ENCODE results near the gene SULT1A1.
"Not testable (repeated sequence)": the region's sequence is repeated elsewhere in the genome, so short reads cannot be mapped to it uniquely, and the experiment has no call there.

SULT1A1 gene

DNA sequence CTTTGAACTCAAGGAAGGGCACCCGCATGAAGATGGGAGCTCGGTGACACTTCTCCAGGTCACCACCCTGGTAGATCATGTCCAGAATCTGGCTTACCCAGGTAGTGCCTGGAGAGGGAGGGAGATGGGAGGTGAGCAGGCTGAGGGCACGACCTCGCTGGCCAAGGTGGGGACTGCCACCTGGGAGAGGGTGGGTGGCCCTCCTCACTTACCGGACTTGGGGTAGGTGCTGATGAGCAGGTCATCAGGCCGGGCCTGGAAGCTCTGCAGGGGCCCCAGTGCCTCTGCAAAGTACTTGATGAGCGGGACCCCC lies 1.4 kb downstream of the SULT1A1 start:
- DNase-seq: not testable (repeated sequence)

DNA sequence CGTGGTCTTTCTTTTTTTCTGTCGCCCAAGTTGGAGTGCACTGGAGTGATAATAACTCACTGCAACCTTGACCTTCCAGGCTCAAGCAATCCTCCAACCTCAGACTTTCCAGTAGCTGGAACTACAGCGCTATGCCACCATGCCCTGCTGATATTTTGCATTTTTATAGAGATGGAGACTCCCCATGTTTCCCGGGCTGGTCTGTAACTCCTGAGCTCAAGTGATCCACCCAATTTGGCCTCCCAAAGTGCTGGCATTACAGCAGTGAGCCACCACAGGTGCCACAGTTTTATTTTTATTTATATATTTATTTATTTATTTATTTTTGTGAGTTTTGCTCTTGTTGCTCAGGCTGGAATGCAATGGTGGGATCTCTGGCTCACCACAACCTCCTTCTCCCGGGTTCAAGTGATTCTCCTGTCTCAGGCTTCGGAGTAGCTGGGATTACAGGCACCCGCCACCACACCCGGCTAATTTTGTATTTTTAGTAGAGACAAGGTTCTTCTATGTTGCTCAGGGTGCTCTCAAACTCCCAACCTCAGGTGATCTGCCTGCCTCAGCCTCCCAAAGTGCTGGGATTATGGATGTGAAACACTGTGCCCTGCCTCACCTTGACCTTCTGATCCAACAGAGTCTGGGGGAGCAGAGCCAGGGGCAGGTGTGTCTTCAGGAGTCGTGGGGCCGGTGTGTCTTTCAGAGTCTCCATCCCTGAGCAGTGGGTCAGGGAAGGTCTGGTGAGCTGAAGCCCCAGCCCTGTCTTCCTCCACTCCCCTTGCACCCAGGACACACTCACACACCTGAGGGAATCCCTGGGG lies 2.0 kb downstream of the SULT1A1 start:
- not testable (repeated sequence) for DNase-seq

DNA sequence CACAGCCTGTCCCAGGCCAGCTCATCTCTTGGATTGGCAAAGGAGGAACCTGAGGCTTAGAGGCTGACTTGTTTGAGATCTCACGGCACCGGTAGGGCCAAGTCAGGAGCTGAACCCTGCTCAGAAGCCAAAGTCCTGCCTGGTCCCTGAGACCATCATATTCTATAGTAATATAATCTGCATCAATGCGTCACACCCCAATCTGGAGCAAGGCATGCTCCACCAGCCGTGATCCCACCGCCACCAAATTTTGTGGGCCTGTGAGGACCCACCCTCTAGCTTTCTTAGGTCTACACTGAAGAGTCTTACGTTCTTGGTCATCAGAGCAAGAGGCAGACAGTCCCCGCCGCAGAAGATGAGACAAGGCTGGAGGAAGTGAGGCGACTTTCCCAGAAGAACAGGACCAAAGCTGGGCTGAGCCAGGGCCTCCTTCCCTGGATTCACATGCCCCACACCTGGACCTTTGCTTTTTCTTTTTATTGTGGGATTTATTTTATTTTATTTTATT lies 2.7 kb downstream of the SULT1A1 start:
- no peak for DNase-seq

DNA sequence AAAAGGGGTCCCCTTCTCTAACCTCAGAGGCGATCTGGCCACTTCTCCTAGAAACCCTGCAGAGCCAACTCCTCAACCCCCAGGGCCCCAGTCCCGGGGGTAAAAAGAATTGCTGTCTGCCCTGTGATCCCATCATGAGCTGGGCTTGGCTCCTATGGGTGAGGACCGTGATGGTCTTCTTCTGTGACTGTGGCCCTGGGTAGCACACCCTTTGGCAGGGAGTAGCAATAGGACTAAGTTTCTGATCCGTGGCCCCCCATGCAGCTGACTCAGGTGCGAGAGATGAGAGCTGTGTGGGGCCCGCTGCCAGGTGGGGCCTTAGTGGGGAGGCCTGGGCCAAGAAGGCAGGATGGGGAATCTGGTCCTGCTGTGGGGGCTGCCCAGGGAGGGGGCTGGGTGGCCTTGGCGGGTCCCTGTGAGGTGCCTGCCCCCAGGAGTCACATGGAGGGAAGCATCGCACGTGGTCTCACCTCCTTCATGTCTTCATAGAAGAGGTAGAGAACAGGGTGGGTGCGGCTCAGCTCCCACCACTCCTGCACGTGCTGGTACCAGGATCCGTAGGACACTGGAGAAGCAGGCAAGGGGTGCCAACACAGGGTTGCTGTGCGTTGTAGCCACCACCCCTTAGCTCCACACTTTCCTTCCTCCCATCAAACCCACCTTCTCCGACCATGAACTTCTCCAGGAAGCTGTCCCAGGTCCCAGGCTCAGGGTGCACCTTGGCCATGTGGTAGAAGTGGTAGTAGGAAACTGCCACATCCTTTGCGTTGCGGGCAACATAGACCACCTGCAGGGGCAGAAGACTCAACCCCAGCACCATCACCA lies 3.3 kb downstream of the SULT1A1 start:
- DNase-seq: no peak

DNA sequence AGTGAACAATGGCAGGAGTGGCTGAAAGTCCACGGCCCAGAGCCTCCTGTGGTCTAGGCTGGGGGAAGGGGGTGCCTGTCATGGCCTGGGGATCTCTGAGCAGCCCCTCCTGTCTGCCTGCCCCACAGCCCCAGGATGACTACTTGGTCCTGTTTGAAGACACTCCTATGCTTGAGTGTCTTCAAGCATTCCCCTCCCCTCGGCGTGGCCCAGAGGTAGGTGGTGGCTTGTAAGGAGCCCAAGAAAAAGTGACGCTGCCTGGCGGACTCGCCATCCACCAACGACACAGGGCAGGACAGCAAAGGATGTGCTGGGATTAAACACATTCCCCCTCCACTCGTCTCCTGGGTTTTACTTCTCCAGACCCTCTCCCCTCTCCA lies 5.7 kb downstream of the SULT1A1 start:
- no peak for DNase-seq

DNA sequence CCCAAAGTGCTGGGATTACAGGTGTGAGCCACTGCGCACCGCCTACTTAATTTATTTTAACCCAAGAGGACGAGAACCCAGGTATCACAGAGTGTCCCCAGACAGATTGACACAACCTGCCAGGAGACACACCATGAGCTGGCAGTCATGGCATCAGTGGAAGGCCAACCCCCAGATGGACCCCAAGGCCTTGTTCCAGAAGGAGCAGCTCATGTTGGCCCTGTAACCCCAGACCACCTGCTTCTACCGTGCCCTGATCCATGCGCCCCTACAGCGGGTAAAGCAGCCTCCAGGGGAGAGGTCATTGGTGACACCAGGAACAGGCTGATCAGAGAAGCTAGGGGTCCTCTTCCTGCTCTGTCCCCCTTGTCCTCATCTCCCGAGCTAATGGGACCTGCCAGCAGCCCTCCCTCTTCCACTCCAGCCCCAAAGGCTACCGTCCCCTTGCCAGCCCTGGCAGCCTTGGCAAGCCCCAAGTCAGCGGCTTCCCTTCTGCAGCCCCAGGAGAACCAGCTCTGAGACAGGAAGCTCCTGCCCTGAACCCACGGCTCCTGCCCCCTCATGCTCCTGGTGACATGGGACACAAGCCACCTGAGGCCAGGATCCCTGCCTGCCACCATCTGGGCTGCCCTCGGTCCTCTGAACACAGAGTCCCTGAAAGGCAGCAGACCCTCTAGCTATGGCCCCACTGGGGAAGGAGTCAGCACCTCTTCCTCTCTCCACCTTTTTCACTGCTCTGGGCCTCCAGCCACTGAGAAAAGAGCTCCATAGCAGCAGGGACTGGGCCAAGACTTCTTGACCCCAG lies 6.3 kb downstream of the SULT1A1 start:
- no peak for DNase-seq

DNA sequence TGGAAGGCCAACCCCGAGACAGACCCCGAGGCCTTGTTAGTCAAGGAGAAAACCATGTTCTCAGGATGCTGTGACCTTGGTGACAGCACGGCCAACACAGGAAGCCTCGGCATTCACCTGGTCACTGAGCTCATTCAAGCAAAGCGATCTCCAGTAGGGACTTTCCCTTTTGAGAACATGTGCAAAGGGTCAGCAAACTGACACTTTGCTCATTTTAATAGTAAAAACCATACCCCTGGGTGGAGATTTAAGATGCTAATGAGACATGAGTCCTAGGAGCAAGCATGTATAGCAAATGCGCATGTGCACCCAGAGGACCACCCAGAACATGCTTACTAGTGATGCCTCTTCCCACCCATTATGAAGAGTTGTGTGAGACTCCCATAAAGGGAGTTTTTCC lies 7.3 kb downstream of the SULT1A1 start:
- DNase-seq: no peak

DNA sequence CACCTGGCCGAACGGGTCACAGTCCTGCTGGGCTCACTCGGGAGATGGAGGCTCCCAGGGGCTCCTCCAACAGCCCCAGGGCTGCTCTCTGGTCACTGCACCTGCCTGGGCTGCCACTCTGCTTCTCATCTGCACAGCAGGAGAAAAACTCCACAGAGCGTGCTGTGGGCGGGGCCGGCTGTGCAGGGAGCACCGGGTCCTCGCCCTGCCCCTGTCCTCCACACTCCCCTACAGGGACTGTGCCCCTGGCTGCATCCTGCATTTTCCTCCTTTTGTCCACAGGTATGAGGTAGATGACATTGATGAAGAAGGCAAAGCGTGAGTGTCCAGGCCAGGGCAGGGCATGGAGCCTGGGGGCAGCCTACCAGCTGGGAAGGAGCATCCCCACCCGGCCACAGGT lies 7.8 kb downstream of the SULT1A1 start:
- not testable (repeated sequence) for DNase-seq

DNA sequence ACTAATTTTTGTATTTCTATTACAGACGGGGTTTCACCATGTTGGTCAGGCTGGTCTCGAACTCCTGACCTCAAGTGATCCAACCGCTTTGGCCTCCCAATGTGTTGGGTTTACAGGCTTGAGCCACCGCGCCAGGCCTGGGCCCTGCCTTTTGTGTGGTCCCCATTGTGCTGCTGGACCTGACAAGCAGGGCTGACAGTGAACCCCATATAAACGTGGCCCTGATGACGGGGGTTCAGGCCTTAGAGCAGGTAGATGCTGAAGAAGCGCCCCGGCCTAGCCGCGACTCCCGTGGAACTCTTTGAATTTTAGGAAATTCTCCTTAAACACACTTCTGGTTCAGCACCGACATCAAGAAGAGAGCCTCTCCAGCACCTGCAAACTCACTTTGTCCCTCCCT lies 8.3 kb downstream of the SULT1A1 start:
- DNase-seq: not testable (repeated sequence)

DNA sequence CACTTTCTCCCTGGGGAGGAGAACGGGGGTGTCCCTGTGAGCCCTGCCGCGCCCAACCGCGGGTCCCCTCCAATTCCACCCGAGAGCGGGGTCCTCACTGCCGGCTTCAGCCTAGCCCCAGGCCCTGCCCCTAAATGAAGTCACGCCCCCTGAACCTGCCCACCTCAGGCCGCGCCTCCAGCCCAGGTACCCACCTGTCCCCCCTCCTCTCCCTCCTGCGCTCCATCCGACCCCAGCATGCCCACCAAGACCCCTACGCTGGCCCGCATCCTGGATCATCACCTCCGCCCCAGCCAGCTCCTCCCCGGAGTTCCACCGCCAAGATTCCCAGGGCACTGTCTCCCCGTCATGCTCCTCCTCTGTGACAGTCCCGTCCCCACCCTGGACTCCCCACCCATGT lies 8.9 kb downstream of the SULT1A1 start:
- not testable (repeated sequence) for DNase-seq

DNA sequence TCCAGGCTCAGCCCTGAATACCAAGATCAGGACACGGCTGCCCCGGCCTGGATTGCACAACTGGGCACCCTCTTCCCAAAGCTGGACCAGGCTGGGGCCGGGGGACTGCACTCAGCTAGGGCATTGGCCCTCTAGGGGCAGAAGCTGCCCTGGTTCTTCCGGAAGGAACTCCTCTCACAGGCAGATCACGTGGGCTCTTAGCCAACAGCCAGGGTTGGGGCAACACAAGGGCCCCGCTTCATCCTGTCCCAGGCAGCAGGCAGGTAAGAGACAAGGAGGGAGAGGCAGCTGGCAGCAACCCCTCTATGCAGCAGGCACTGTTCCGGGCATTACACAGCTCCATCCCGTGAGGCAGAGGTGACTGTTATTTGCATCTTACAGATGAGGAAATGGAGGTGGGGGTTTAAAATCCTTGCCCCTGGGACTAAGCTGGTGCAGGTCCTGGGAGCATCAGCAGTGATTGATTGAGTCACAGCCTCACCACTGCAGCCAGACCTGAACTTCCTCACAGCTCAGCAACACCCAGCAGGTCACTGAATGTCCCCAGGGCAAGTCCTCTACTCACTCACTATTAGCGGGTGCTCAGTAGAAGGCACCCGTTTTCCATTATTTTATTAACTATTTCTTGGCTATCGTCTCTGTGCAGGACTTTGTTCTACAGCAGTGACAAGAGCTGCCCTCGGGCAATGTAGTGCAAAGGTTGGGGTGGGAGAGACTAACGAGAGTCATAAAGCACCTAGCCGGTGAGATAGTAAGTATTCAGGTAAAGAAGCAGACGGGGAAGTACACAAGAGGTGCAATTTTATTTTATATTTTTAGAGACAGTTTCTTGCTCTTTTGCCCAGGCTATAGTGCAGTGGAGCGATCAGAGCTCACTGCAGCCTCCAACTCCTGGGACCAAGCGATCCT lies 10.2 kb downstream of the SULT1A1 start:
- not testable (repeated sequence) for DNase-seq

DNA sequence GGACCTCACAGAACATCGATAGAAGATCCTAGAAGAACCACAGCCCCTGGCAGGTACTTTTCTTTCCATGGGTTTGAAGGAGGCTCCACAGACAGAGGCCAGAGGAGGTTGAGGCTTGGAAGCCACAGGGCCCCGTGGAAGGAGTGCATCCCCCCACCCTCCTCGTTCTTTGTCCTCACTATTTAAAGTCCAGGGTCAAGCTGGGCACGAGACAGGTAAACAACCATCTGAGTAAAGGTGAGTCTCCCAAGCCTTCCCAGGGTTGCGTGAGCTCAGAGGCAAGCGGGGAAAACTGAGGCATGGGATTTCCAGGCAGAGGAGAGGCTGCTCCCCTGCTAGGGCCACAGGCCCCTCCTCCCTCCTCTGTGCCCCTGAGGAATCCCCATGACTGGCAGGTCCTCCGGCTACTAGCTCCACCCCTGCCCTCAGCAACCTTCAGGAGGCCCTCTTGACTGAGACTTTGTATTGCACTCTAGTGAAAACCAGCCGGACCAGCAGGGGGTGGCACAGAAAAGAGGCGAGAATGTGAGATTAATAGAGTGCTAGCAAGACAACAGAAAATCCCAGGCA lies 12.1 kb downstream of the SULT1A1 start:
- peak; percentile 49 for DNase-seq

DNA sequence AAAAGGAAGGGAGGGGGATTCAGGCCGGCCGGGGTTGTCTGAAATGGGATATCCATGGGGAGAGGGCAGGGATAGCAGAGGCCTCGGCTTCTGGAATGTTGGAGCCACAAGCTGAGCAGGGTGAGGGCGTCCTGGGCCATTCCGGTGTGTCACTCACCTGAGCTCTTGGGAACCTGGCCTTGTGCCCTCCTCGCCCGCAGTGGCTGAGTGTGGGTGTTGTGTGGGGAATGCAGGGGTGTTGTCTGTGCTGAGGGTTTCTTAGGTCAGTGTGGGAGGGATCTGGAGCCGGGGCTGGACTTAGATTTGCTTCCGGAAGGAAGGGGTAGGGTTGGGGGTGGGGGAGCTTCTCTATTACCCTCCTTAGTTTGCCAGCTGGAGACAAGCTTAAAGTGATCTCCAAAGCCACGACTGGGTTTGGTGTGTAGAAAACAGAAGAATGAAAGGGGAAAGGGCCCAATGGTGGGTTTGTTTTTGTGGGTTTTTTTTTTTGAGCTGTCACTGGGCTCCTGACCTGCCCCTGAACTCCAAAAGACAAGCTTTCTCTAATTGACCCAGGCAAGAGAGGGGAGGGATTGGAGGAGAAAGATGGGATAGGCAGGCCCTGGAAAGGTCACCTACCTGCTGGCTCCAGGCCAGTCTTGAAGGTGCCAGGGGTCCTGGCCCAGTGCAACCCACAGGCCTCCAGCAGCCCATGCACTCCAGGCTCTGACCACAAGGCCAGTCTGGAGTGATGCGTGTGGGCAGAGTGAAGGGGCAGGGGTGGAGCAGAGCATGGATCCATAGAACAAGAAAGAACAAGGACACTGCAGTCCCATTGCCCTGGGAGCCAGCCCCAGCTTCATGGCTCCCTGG lies 12.8 kb downstream of the SULT1A1 start, which contains the start of gene SULT1A2:
Gene SULT1A2 (minus strand): TSS at position 211 of the 852 bp plus-strand sequence. CDS start 1,120 bp downstream, outside the sequence.
- peak; percentile 13 for DNase-seq

DNA sequence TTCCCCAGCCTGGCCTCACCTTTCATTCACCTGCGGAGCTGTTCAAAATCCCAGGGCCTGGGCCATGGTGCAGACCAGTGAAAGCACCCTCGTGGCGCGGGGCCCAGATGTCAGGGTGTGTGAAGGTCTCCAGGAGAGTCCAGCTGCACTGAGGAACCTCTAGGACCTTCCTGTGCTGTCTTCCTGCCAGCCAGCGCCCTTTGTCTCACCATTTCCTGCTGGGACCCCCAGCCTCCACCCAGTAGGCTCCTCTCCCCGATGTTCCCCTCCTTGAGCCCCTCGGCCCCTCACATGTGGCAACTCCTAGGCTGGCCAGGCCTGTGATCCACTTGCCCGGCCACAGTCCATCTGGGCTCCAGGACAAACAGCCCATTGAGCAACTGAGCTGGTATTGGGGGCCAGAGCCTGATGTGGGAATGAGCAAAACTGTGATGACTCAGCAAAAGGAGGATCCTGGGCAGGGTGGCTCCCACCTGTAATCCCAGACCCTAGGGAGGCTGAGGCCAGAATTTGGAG lies 13.7 kb downstream of the SULT1A1 start:
- no peak for DNase-seq

DNA sequence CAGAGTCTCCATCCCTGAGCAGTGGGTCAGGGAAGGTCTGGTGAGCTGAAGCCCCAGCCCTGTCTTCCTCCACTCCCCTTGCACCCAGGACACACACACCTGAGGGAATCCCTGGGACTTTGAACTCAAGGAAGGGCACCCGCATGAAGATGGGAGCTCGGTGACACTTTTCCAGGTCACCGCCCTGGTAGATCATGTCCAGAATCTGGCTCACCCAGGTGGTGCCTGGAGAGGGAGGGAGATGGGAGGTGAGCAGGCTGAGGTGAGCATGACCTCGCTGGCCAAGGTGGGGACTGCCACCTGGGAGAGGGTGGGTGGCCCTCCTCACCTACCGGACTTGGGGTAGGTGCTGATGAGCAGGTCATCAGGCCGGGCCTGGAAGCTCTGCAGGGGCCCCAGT lies 14.4 kb downstream of the SULT1A1 start:
- DNase-seq: not testable (repeated sequence)

DNA sequence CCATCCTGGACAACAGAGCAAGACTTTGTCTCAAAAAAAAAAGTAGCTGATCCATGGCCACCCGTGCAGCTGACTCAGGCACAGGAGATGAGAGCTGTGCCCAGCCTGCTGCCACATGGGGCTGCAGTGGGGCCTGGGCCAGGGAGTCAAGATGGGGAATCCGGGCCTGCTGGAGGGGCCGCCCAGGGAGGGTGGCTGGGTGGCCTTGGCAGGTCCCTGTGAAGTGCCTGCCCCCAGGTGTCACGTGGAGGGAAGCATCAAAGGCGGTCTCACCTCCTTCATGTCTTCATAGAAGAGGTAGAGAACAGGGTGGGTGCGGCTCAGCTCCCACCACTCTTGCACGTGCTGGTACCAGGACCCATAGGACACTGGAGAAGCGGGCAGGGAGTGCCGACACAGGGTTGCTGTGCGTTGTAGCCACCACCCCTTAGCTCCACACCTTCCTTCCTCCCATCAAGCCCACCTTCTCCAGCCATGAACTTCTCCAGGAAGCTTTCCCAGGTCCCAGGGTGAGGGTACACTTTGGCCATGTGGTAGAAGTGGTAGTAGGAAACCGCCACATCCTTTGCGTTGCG lies 16.8 kb downstream of the SULT1A1 start:
- no peak for DNase-seq

DNA sequence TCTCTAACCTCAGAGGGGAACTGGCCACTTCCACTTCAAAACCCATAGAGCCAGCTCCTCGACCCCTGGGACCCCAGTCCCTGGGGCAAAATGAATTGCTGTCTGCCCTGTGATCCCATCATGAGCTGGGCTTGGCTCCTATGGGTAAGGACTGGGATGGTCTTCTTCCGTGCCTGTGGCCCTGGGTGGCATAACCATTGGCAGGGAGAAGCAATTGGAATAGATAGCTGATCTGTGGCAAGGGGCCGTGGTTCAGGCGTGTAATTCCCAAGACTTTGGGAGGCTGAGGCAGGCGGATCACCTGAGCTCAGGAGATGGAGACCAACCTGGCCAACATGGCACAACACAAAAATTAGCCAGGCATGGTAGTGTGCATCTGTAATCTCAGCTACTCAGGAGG lies 17.3 kb downstream of the SULT1A1 start:
- no peak for DNase-seq

DNA sequence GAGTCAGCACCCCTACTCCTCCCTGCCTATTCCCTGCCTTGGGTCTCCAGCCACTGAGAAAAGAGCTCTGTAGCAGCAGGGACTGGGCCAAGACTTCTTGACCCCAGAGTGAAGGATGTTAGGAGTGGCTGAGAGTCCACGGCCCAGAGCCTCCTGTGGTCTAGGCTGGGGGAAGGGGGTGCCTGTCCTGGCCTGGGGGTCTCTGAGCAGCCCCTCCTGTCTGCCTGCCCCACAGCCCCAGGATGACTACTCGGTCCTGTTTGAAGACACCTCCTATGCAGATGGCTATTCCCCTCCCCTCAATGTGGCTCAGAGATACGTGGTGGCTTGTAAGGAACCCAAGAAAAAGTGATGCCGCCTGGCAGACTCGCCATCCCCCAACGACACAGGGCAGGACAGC lies 18.5 kb downstream of the SULT1A1 start:
- no peak for DNase-seq

DNA sequence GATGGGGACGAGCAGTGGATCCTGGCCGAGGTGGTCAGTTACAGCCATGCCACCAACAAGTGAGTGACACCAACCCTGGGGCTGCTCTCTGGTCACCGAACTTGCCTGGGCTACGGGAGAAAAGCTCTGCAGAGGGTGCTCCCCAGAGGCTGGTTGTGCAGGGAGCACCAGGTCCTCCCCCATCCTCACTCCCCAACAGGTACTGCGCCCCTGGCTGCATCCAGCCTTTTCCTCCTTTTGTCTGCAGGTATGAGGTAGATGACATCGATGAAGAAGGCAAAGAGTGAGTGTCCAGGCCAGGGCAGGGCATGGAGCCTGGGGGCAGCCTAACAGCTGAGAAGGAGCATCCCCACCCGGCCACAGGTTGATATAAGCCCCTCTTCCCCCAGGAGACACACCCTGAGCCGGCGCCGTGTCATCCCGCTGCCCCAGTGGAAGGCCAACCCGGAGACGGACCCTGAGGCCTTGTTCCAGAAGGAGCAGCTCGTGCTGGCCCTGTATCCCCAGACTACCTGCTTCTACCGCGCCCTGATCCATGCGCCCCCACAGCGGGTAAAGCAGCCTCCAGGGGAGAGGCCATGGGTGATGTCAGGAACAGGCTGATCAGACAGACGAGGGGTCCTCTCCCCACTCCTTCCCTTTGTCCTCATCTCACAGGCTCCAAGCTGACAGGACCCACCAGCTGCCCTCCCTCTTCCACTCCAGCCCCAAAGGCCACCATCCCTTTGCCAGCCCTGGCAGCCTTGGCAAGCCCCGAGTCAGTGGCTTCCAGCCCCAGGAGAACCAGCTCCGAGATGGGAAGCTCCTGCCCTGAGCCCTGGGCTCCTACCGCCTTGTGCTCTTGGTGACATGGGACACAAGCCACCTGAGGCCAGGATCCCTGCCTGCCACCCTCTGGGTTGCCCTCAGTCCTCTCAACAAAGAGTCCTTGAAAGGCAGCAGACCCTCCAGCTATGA lies 19.2 kb downstream of the SULT1A1 start:
- DNase-seq: no peak

All from NCI-H82 (cell line).